SK-N-SH (cell line): ENCODE data around the gene CRTC3. TPM values are rescaled to one million over a fixed set of nuclear protein-coding genes. Genes with fewer than 3 reads are reported as not detected.
A peak's percentile ranks its signal among the peaks of the same experiment; 100 is the strongest.

Experiments
- CTCF ChIA-PET: fragments of 300-600, 350-600 bp; formaldehyde crosslinking; extraction: SDS; loops from one replicate; lab custom pipeline; 2021; lab: Yijun Ruan, JAX
- POLR2A ChIA-PET: fragments of 350-600 bp; sonication (Branson Sonifier 250); formaldehyde crosslinking; extraction: SDS; loops from one replicate; lab custom pipeline; 2020; ENCODE audit warnings: antibody characterized with exemption, inconsistent platforms; lab: Yijun Ruan, JAX
- DNase-seq: peaks from one replicate; pipeline ENCODE4 v3.0.0; 2012
- H2AFZ ChIP-seq: fragments of 200-600 bp; sonication (generic); 2 replicates; pipeline ENCODE4 v1.8.1; 2016; ENCODE audit warnings: antibody characterized with exemption, mild to moderate bottlenecking, low read depth
- H3F3A ChIP-seq: fragments of 200-600 bp; sonication (generic); replicated peaks from 2 replicates; pipeline ENCODE3; 2016; ENCODE audit warnings: antibody characterized with exemption, mild to moderate bottlenecking; ENCODE audit not compliant: insufficient read depth
- H3K27ac ChIP-seq, 2 experiments: fragments of 200-500 bp in 1 of 2; fragments of 200-600 bp in 1 of 2; sonication (Bioruptor generic) in 1 of 2; sonication (generic), shearing (Covaris generic) in 1 of 2; 2 replicates each; pipeline versions ENCODE4 v1.5.1 to v1.6.1; 2014 to 2016; ENCODE audit warnings: low read depth in 2 of 2, inconsistent platforms in 1 of 2, low read length in 1 of 2, mild to moderate bottlenecking in 1 of 2, mixed read lengths in 1 of 2
- H3K27me3 ChIP-seq: fragments of 200-600 bp; sonication (generic), shearing (Covaris generic); 2 replicates; pipeline ENCODE4 v1.6.1; 2016; ENCODE audit warnings: mixed run types; ENCODE audit not compliant: insufficient read depth
- H3K36me3 ChIP-seq, 2 experiments: fragments of 200-500 bp in 1 of 2; fragments of 200-600 bp in 1 of 2; sonication (Bioruptor generic) in 1 of 2; sonication (generic) in 1 of 2; replicated peaks in 1 of 2; 2 replicates each; pipeline versions ENCODE3 to v1.5.1; 2014 to 2016; ENCODE audit warnings: low read length in 1 of 2, mild to moderate bottlenecking in 1 of 2; ENCODE audit not compliant: insufficient read depth in 2 of 2, control insufficient read depth in 1 of 2
- H3K4me1 ChIP-seq, 2 experiments: fragments of 200-500 bp in 1 of 2; fragments of 200-600 bp in 1 of 2; sonication (Bioruptor generic) in 1 of 2; sonication (generic), shearing (Covaris generic) in 1 of 2; 2 replicates each; pipeline versions ENCODE4 v1.5.1 to v1.6.1; 2014 to 2016; ENCODE audit warnings: low read depth in 1 of 2, low read length in 1 of 2, mixed run types in 1 of 2; ENCODE audit not compliant: insufficient read depth in 2 of 2, control insufficient read depth in 1 of 2
- H3K4me2 ChIP-seq: fragments of 200-600 bp; sonication (generic), shearing (Covaris generic); 2 replicates; pipeline ENCODE4 v1.6.1; 2017; ENCODE audit warnings: mixed run types
- H3K4me3 ChIP-seq, 2 experiments: fragments of 200-500 bp in 1 of 2; fragments of 200-600 bp in 1 of 2; sonication (Bioruptor generic) in 1 of 2; sonication (generic), shearing (Covaris generic) in 1 of 2; 2 replicates each; pipeline versions ENCODE4 v1.5.1 to v1.8.1; 2014 to 2016; ENCODE audit warnings: low read depth in 2 of 2, inconsistent platforms in 1 of 2, low read length in 1 of 2, mild to moderate bottlenecking in 1 of 2, mixed read lengths in 1 of 2, moderate library complexity in 1 of 2
- H3K79me2 ChIP-seq: fragments of 200-600 bp; sonication (generic); 2 replicates; pipeline ENCODE4 v1.8.1; 2017; ENCODE audit warnings: mild to moderate bottlenecking; ENCODE audit not compliant: insufficient read depth
- H3K9ac ChIP-seq: fragments of 200-600 bp; sonication (generic); 2 replicates; pipeline ENCODE4 v1.6.1; 2017; ENCODE audit warnings: mixed run types
- H3K9me2 ChIP-seq: fragments of 200-600 bp; sonication (generic); 2 replicates; pipeline ENCODE4 v1.6.1; 2017; ENCODE audit warnings: mixed run types
- H3K9me3 ChIP-seq: fragments of 200-600 bp; sonication (generic); 2 replicates; pipeline ENCODE4 v1.6.1; 2017; ENCODE audit warnings: mixed run types, mild to moderate bottlenecking, moderate library complexity
- H4K20me1 ChIP-seq: fragments of 200-600 bp; sonication (generic); 2 replicates; pipeline ENCODE4 v1.6.1; 2017; ENCODE audit warnings: mild to moderate bottlenecking, mixed run types; ENCODE audit not compliant: insufficient read depth
- CHD2 ChIP-seq: fragments of 150-350 bp; IDR thresholded peaks from 2 replicates; pipeline ENCODE4 v1.6.1; 2018; ENCODE audit warnings: low read length; ENCODE audit not compliant: partially characterized antibody
- EP300 ChIP-seq, 2 experiments: IDR thresholded peaks; 2 replicates each; pipeline versions ENCODE4 v1.4.0 to v1.6.1; 2012; ENCODE audit warnings: borderline replicate concordance in 1 of 2, low read depth in 1 of 2, low read length in 1 of 2
- EZH2phosphoT487 ChIP-seq: fragments of 200-600 bp; sonication (generic); IDR thresholded peaks from 2 replicates; pipeline ENCODE4 v1.6.1; 2017; ENCODE audit warnings: low read depth, mixed run types, mild to moderate bottlenecking, antibody characterized with exemption, moderate library complexity, borderline replicate concordance
- FOSL2 ChIP-seq: IDR thresholded peaks from 2 replicates; pipeline ENCODE4 v1.4.0; 2012; ENCODE audit warnings: low read depth, mild to moderate bottlenecking, moderate library complexity, borderline replicate concordance
- FOXM1 ChIP-seq: IDR thresholded peaks from 2 replicates; pipeline ENCODE4 v1.4.0; 2012; ENCODE audit warnings: low read depth, mild to moderate bottlenecking
- GATA2 ChIP-seq: sonication (generic); formaldehyde crosslinking; IDR thresholded peaks from 2 replicates; pipeline ENCODE4 v1.5.0; 2020; ENCODE audit warnings: mild to moderate bottlenecking, missing genetic modification reagents
- JUND ChIP-seq: IDR thresholded peaks from 2 replicates; pipeline ENCODE4 v1.4.0; 2012
- MEF2A ChIP-seq: IDR thresholded peaks from 2 replicates; pipeline ENCODE4 v1.4.0; 2012; ENCODE audit warnings: low read depth, borderline replicate concordance
- MXI1 ChIP-seq: IDR thresholded peaks from 2 replicates; pipeline ENCODE4 v1.6.1; 2012; ENCODE audit warnings: mild to moderate bottlenecking, low read depth, low read length, improper control_type of control experiment
- NFIC ChIP-seq: IDR thresholded peaks from 2 replicates; pipeline ENCODE4 v1.4.0; 2012; ENCODE audit warnings: borderline replicate concordance
- POLR2AphosphoS5 ChIP-seq: IDR thresholded peaks from 2 replicates; pipeline ENCODE4 v1.6.1; 2012; ENCODE audit warnings: low read depth, low read length
- RAD21 ChIP-seq: IDR thresholded peaks from 2 replicates; pipeline ENCODE4 v1.6.1; 2012; ENCODE audit warnings: mild to moderate bottlenecking, low read length
- RCOR1 ChIP-seq: fragments of 150-350 bp; IDR thresholded peaks from 2 replicates; pipeline ENCODE4 v1.6.1; 2017; ENCODE audit warnings: antibody characterized with exemption, low read length
- RXRA ChIP-seq: IDR thresholded peaks from 2 replicates; pipeline ENCODE4 v1.4.0; 2012; ENCODE audit warnings: low read depth, mild to moderate bottlenecking, borderline replicate concordance
- SIN3A ChIP-seq: IDR thresholded peaks from 2 replicates; pipeline ENCODE4 v1.6.1; 2012; ENCODE audit warnings: low read depth, mild to moderate bottlenecking, low read length, moderate library complexity, borderline replicate concordance
- SMC3 ChIP-seq: IDR thresholded peaks from 2 replicates; pipeline ENCODE4 v1.6.1; 2012; ENCODE audit warnings: low read depth, low read length, improper control_type of control experiment
- TCF12 ChIP-seq: IDR thresholded peaks from 2 replicates; pipeline ENCODE4 v1.4.0; 2012
- TEAD4 ChIP-seq: IDR thresholded peaks from 2 replicates; pipeline ENCODE4 v1.4.0; 2012; ENCODE audit warnings: mild to moderate bottlenecking, borderline replicate concordance; ENCODE audit not compliant: insufficient read depth
- YY1 ChIP-seq: IDR thresholded peaks from 2 replicates; pipeline ENCODE4 v1.4.0; 2012; ENCODE audit warnings: low read depth, mild to moderate bottlenecking
- WGBS: methylation state at CpG from one replicate; pipeline ENCODE4 v1.1.6; 2017; ENCODE audit warnings: low lambda C conversion rate; 5-methylcytosine and 5-hydroxymethylcytosine counted together
- polyA plus RNA-seq, 3 experiments: library from polyadenylated mRNA; depleted of rRNA; stranded (reverse); fragments of >200 nt; gene quantifications; 2 replicates each; pipeline ENCODE4 v1.2.3, GENCODE V29; 2012
- TF ChIP-seq, protein P1 (sequence below): IDR thresholded peaks from 2 replicates; pipeline ENCODE4 v1.4.0; 2012; ENCODE audit warnings: low read depth
- TF ChIP-seq, protein P2 (sequence below): fragments of 150-350 bp; IDR thresholded peaks from 2 replicates; pipeline ENCODE4 v1.6.1; 2016; ENCODE audit warnings: mild to moderate bottlenecking, low read depth, low read length
- TF ChIP-seq, protein P3 (sequence below): IDR thresholded peaks from 2 replicates; pipeline ENCODE4; 2012

CRTC3 gene
- polyA plus RNA-seq, 1 of the 3 experiments (the other 2 are of a cell fraction) = 16.7 TPM

DNA sequence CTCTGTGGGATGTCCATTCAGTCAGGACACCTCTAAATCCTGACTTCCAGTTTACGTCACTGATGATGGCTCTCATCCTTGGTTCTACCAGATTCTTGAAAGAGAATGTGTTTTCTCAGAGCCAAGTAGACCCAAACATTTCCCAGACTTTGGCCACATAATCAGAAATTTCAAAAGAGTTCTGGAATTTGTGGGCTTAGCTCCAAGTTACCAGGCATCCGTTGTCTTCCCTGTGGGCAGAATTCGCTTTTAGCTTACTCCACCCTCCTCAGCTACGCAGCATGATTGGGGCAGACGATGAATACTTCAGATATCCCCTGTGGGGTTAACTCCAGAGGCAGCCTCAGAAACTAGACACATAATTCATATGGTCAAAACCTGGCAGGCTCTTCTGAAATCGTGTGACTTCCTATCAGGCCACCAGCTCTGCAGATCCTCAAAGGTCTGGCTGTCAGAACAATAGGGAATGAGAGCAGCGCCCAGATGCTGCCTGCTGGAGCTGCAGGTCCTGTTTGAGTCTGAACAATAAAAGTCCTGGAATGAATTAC lies 30.6 kb downstream of the CRTC3 start:
- H3K9me3 ChIP-seq = no peaks in the 10 kb centered on the region
- H3K9ac ChIP-seq = peak overlapping the region; percentile 28; the same call in 1 of the 2 replicates
- ChIA-PET POLR2A (interaction anchor here (1.0 to 2.2 kb wide), 2 partner anchors 30 to 78 kb away, joined by 4 to 8 read pairs; no protein-coding TSS in a partner anchor), CTCF (interaction anchor here (0.6 to 1.6 kb wide), 6 partner anchors 20 to 241 kb away, joined by 3 to 6 read pairs (median 4); no protein-coding TSS in a partner anchor)
- no peak overlapping the region for H2AFZ ChIP-seq
- H3K4me1 ChIP-seq = peaks cover 37 to 52% of the 10 kb centered on the region in 2 experiments
- DNase-seq = peak; percentile 66
- TF ChIP-seq TEAD4 (peak; percentile 80), RXRA (peak; percentile 56), MEF2A (no peak), SMC3 (0 out of 2 replicates have a peak, but pooled peaks have one; percentile 2), TCF12 (peak; percentile 97), POLR2AphosphoS5 (peak; percentile 78), CHD2 (peak; percentile 43), SIN3A (peak; percentile 89), YY1 (no peak), RCOR1 (peak; percentile 88), FOSL2 (0 out of 2 replicates have a peak, but pooled peaks have one; percentile 24), GATA2 (CRISPR knock-in tag) (peak; percentile 55), FOXM1 (no peak; the same call in 1 of the 2 replicates), EP300 (IDR thresholded peaks at IDR 0.05; ENCODE audit: borderline replicate concordance in 1 of 2, low read depth in 1 of 2, low read length in 1 of 2) (peak; percentile 75 to 91), JUND (peak; percentile 72), MXI1 (peak; percentile 75; the same call in 1 of the 2 replicates), NFIC (peak; percentile 90), RAD21 (peak; percentile 23), EZH2phosphoT487 (no peak)
- TF ChIP-seq, protein P1, sequence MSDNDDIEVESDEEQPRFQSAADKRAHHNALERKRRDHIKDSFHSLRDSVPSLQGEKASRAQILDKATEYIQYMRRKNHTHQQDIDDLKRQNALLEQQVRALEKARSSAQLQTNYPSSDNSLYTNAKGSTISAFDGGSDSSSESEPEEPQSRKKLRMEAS = peak; percentile 70
- TF ChIP-seq, protein P2, sequence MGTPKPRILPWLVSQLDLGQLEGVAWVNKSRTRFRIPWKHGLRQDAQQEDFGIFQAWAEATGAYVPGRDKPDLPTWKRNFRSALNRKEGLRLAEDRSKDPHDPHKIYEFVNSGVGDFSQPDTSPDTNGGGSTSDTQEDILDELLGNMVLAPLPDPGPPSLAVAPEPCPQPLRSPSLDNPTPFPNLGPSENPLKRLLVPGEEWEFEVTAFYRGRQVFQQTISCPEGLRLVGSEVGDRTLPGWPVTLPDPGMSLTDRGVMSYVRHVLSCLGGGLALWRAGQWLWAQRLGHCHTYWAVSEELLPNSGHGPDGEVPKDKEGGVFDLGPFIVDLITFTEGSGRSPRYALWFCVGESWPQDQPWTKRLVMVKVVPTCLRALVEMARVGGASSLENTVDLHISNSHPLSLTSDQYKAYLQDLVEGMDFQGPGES = no peak
- TF ChIP-seq, protein P3, sequence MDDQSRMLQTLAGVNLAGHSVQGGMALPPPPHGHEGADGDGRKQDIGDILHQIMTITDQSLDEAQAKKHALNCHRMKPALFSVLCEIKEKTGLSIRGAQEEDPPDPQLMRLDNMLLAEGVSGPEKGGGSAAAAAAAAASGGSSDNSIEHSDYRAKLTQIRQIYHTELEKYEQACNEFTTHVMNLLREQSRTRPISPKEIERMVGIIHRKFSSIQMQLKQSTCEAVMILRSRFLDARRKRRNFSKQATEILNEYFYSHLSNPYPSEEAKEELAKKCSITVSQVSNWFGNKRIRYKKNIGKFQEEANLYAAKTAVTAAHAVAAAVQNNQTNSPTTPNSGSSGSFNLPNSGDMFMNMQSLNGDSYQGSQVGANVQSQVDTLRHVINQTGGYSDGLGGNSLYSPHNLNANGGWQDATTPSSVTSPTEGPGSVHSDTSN = peak; percentile 91
- WGBS = 22% methylated on average over 7 of the region's 7 CpGs
- H3K79me2 ChIP-seq = peaks cover 62% of the 10 kb centered on the region
- peaks cover 34% of the 10 kb centered on the region for H3F3A ChIP-seq
- H3K36me3 ChIP-seq = peaks cover 3 to 11% of the 10 kb centered on the region in 2 experiments
- no peak overlapping the region; a peak in 1 of 4 replicates for H3K4me3 ChIP-seq
- no peaks in the 10 kb centered on the region for H3K27me3 ChIP-seq
- H3K9me2 ChIP-seq = no peaks in the 10 kb centered on the region
- H3K4me2 ChIP-seq = peak overlapping the region; percentile 41
- no peaks in the 10 kb centered on the region for H4K20me1 ChIP-seq
- peak overlapping the region; percentile 94 to 97 for H3K27ac ChIP-seq
